Neural cell (in vitro differentiated cells): Measurements from ENCODE around the gene MMP28.
"Not testable (repeated sequence)": the region's sequence is repeated elsewhere in the genome, so short reads cannot be mapped to it uniquely, and the experiment has no call there.

Experiments used
- EP300 ChIP-seq: fragments of 450-650 bp; conservative IDR thresholded peaks from 2 replicates; pipeline ENCODE4 v1.6.1; 2014; ENCODE audit warnings: antibody characterized with exemption, mild to moderate bottlenecking, moderate library complexity; ENCODE audit not compliant: poor library complexity, severe bottlenecking
- EZH2 ChIP-seq: fragments of 200-600, 300-800 bp; shearing (Covaris generic), sonication (generic); IDR thresholded peaks from 2 replicates; pipeline ENCODE4 v1.6.1; 2014; ENCODE audit warnings: antibody characterized with exemption, low read length, borderline replicate concordance, mild to moderate bottlenecking; ENCODE audit not compliant: insufficient read depth, poor library complexity, severe bottlenecking
- MXI1 ChIP-seq: fragments of 450-650 bp; conservative IDR thresholded peaks from 2 replicates; pipeline ENCODE4 v1.6.1; 2014; ENCODE audit warnings: antibody characterized with exemption, mild to moderate bottlenecking; ENCODE audit not compliant: poor library complexity, severe bottlenecking
- POLR2AphosphoS5 ChIP-seq: IDR thresholded peaks from 2 replicates; pipeline ENCODE4 v1.6.1; 2012
- RAD21 ChIP-seq: fragments of 450-650 bp; conservative IDR thresholded peaks from 2 replicates; pipeline ENCODE4 v1.6.1; 2014; ENCODE audit warnings: antibody characterized with exemption, mild to moderate bottlenecking, moderate library complexity
- SMC3 ChIP-seq: fragments of 450-650 bp; conservative IDR thresholded peaks from 2 replicates; pipeline ENCODE4 v1.6.1; 2014; ENCODE audit warnings: antibody characterized with exemption, mild to moderate bottlenecking, moderate library complexity; ENCODE audit not compliant: poor library complexity
- TAF1 ChIP-seq: IDR thresholded peaks from 2 replicates; pipeline ENCODE4 v1.6.1; 2012; ENCODE audit warnings: low read depth
- TF ChIP-seq, protein P1 (sequence below): fragments of 450-650 bp; IDR thresholded peaks from 2 replicates; pipeline ENCODE4 v1.5.1; 2014; ENCODE audit warnings: antibody characterized with exemption, mild to moderate bottlenecking, moderate library complexity; ENCODE audit not compliant: poor library complexity, severe bottlenecking
- TF ChIP-seq, protein P2 (sequence below): IDR thresholded peaks from 2 replicates; pipeline ENCODE4 v1.6.1; 2012; ENCODE audit warnings: borderline replicate concordance

DNA sequence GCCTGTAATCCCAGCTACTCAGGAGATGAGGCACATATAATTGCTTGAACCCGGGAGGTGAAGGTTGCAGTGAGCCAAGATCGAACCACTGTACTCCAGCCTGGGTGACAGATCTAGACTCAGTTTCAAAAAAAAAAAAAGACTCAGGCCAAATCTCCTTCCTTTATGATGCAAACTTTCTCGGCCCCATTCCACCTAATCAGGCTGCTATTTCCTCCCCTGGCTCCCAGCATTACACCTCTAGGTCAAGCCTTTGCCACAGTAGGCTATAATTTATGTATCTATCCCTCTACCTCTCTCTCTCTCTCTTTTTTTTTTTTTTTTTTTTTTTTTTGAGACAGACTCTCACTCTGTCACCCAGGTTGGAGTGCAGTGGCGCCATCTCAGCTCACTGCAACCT is 43.9 kb downstream of the MMP28 start:
- TF ChIP-seq, protein P1, sequence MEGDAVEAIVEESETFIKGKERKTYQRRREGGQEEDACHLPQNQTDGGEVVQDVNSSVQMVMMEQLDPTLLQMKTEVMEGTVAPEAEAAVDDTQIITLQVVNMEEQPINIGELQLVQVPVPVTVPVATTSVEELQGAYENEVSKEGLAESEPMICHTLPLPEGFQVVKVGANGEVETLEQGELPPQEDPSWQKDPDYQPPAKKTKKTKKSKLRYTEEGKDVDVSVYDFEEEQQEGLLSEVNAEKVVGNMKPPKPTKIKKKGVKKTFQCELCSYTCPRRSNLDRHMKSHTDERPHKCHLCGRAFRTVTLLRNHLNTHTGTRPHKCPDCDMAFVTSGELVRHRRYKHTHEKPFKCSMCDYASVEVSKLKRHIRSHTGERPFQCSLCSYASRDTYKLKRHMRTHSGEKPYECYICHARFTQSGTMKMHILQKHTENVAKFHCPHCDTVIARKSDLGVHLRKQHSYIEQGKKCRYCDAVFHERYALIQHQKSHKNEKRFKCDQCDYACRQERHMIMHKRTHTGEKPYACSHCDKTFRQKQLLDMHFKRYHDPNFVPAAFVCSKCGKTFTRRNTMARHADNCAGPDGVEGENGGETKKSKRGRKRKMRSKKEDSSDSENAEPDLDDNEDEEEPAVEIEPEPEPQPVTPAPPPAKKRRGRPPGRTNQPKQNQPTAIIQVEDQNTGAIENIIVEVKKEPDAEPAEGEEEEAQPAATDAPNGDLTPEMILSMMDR: not testable (repeated sequence)
- TF ChIP-seq EZH2, EP300, TAF1, RAD21, SMC3, MXI1, POLR2AphosphoS5: not testable (repeated sequence)
- TF ChIP-seq, protein P2, sequence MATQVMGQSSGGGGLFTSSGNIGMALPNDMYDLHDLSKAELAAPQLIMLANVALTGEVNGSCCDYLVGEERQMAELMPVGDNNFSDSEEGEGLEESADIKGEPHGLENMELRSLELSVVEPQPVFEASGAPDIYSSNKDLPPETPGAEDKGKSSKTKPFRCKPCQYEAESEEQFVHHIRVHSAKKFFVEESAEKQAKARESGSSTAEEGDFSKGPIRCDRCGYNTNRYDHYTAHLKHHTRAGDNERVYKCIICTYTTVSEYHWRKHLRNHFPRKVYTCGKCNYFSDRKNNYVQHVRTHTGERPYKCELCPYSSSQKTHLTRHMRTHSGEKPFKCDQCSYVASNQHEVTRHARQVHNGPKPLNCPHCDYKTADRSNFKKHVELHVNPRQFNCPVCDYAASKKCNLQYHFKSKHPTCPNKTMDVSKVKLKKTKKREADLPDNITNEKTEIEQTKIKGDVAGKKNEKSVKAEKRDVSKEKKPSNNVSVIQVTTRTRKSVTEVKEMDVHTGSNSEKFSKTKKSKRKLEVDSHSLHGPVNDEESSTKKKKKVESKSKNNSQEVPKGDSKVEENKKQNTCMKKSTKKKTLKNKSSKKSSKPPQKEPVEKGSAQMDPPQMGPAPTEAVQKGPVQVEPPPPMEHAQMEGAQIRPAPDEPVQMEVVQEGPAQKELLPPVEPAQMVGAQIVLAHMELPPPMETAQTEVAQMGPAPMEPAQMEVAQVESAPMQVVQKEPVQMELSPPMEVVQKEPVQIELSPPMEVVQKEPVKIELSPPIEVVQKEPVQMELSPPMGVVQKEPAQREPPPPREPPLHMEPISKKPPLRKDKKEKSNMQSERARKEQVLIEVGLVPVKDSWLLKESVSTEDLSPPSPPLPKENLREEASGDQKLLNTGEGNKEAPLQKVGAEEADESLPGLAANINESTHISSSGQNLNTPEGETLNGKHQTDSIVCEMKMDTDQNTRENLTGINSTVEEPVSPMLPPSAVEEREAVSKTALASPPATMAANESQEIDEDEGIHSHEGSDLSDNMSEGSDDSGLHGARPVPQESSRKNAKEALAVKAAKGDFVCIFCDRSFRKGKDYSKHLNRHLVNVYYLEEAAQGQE: not testable (repeated sequence)
